ENCODE data around the gene WDHD1. TPM values are rescaled to one million over a fixed set of nuclear protein-coding genes. Genes with fewer than 3 reads are reported as not detected.
A peak's percentile ranks its signal among the peaks of the same experiment; 100 is the strongest.

Gene WDHD1
- polyA plus RNA-seq, 1 donor (not counting 4 experiments of a cell fraction or from before 2014, with no cell fraction given) = 13.0 TPM

DNA sequence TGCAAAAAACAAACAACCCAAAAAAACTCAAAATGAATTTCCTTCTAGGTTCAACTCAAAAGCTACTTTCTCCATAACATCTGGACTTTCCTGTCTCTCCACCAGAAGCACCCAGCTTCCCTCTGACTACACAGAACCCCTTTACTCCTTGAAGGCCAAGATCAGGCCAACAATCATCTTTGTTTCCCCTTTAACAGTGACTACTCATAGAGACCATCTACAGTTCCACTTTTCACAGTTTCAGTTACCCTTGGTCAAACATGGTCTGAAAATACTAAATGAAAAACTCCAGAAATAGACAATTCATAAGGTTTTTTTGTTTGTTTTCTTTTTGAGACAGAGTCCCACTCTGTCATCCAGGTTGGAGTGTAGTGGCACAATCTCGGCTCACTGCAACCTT lies 136.1 kb downstream of the WDHD1 start:
- H3K79me2 ChIP-seq (ENCODE audit: control insufficient read depth, insufficient read depth, low read length) = no peaks in the 10 kb centered on the region
- DNase-seq (ENCODE audit: low read depth, low spot score) = no peak
- dilution Hi-C loops (cut with MboI; ENCODE audit: extremely low pct_ligation_motif_present, low sequenced_read_pairs) = no loop called here
- no peak overlapping the region for H3K4me2 ChIP-seq (ENCODE audit: control insufficient read depth, extremely low read depth, insufficient read depth, low read depth, low read length)
- H3K4me1 ChIP-seq (ENCODE audit: control insufficient read depth, extremely low read depth, insufficient read depth, low read length) = peaks cover 25% of the 10 kb centered on the region
- no peaks in the 10 kb centered on the region for H3K36me3 ChIP-seq (ENCODE audit: control insufficient read depth in 2 of 2, extremely low read depth in 1 of 2, insufficient read depth in 2 of 2, low read length in 2 of 2)
- no peak overlapping the region for H3K4me3 ChIP-seq (ENCODE audit: control insufficient read depth in 2 of 3, extremely low read depth in 1 of 3, insufficient read depth in 2 of 3, low read depth in 1 of 3, low read length in 3 of 3)
- TF ChIP-seq, protein P1, sequence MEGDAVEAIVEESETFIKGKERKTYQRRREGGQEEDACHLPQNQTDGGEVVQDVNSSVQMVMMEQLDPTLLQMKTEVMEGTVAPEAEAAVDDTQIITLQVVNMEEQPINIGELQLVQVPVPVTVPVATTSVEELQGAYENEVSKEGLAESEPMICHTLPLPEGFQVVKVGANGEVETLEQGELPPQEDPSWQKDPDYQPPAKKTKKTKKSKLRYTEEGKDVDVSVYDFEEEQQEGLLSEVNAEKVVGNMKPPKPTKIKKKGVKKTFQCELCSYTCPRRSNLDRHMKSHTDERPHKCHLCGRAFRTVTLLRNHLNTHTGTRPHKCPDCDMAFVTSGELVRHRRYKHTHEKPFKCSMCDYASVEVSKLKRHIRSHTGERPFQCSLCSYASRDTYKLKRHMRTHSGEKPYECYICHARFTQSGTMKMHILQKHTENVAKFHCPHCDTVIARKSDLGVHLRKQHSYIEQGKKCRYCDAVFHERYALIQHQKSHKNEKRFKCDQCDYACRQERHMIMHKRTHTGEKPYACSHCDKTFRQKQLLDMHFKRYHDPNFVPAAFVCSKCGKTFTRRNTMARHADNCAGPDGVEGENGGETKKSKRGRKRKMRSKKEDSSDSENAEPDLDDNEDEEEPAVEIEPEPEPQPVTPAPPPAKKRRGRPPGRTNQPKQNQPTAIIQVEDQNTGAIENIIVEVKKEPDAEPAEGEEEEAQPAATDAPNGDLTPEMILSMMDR (optimal IDR thresholded peaks at IDR 0.05 in 1 of 3, IDR thresholded peaks at IDR 0.05 in 1 of 3, conservative IDR thresholded peaks at IDR 0.05 in 1 of 3; ENCODE audit: extremely low read depth in 1 of 3, insufficient read depth in 2 of 3, low read length in 3 of 3) = no peak
- no peak for TF ChIP-seq EZH2 (IDR thresholded peaks at IDR 0.05; ENCODE audit: low read length)
- no peak overlapping the region for H3K9ac ChIP-seq (ENCODE audit: control insufficient read depth, extremely low read depth, insufficient read depth, low read length)
- no peaks in the 10 kb centered on the region for H3K27me3 ChIP-seq (ENCODE audit: control insufficient read depth, extremely low read depth, insufficient read depth, low read length)
- H3K9me1 ChIP-seq (ENCODE audit: control insufficient read depth, extremely low read depth, insufficient read depth, low read length) = no peaks in the 10 kb centered on the region
- no peaks in the 10 kb centered on the region for H4K20me1 ChIP-seq (ENCODE audit: control insufficient read depth, extremely low read depth, insufficient read depth, low read length)
- no peak overlapping the region for H3K27ac ChIP-seq (ENCODE audit: control insufficient read depth, insufficient read depth, low read length)
- FAIRE-seq = no peak
- H3K9me3 ChIP-seq (ENCODE audit: control insufficient read depth, low read depth, low read length) = no peaks in the 10 kb centered on the region
- H2AFZ ChIP-seq (ENCODE audit: control insufficient read depth, low read length) = no peak overlapping the region

DNA sequence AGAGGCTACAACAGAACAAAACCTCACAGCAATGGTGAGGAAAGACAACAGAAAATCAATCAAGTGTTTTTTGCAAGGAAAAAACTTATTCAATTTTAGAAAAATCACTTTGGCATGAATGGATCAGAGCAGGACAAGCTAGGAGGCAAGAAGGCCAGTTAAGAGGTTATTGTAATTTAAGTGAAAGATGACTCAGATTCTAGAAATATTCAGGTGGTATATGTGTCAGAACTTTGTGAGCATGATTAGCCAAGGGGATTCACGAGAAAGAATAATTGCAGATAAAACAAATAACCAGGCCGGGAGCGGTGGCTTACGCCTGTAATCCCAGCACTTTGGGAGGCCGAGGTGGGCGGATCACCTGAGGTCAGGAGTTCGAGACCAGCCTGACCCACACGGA lies 137.0 kb downstream of the WDHD1 start:
- FAIRE-seq = no peak
- H3K4me3 ChIP-seq (ENCODE audit: control insufficient read depth in 2 of 3, extremely low read depth in 1 of 3, insufficient read depth in 2 of 3, low read depth in 1 of 3, low read length in 3 of 3) = no peak overlapping the region
- no peaks in the 10 kb centered on the region for H3K9me3 ChIP-seq (ENCODE audit: control insufficient read depth, low read depth, low read length)
- dilution Hi-C loops (cut with MboI; ENCODE audit: extremely low pct_ligation_motif_present, low sequenced_read_pairs) = no loop called here
- H3K4me1 ChIP-seq (ENCODE audit: control insufficient read depth, extremely low read depth, insufficient read depth, low read length) = peaks cover 20% of the 10 kb centered on the region
- H4K20me1 ChIP-seq (ENCODE audit: control insufficient read depth, extremely low read depth, insufficient read depth, low read length) = no peaks in the 10 kb centered on the region
- TF ChIP-seq, protein P1 (optimal IDR thresholded peaks at IDR 0.05 in 1 of 3, IDR thresholded peaks at IDR 0.05 in 1 of 3, conservative IDR thresholded peaks at IDR 0.05 in 1 of 3; ENCODE audit: extremely low read depth in 1 of 3, insufficient read depth in 2 of 3, low read length in 3 of 3) = no peak
- no peak for TF ChIP-seq EZH2 (IDR thresholded peaks at IDR 0.05; ENCODE audit: low read length)
- H3K4me2 ChIP-seq (ENCODE audit: control insufficient read depth, extremely low read depth, insufficient read depth, low read depth, low read length) = no peak overlapping the region
- no peaks in the 10 kb centered on the region for H3K36me3 ChIP-seq (ENCODE audit: control insufficient read depth in 2 of 2, extremely low read depth in 1 of 2, insufficient read depth in 2 of 2, low read length in 2 of 2)
- H2AFZ ChIP-seq (ENCODE audit: control insufficient read depth, low read length) = no peak overlapping the region
- peak overlapping the region; percentile 2 for H3K27ac ChIP-seq (ENCODE audit: control insufficient read depth, insufficient read depth, low read length)
- H3K9me1 ChIP-seq (ENCODE audit: control insufficient read depth, extremely low read depth, insufficient read depth, low read length) = no peaks in the 10 kb centered on the region
- no peaks in the 10 kb centered on the region for H3K27me3 ChIP-seq (ENCODE audit: control insufficient read depth, extremely low read depth, insufficient read depth, low read length)
- H3K79me2 ChIP-seq (ENCODE audit: control insufficient read depth, insufficient read depth, low read length) = no peaks in the 10 kb centered on the region
- no peak overlapping the region for H3K9ac ChIP-seq (ENCODE audit: control insufficient read depth, extremely low read depth, insufficient read depth, low read length)
- no peak for DNase-seq (ENCODE audit: low read depth, low spot score)

Other genes starting within 250 kb of the WDHD1 start
- gene GCH1, start 124.3 kb downstream of the WDHD1 start, polyA plus RNA-seq = 1.9 to 3.4 TPM (median 2.5 TPM) in 3 replicates
- 6.9 to 14.1 TPM (median 10.7 TPM) in 3 replicates for gene SOCS4, start 137 bp upstream of the WDHD1 start, polyA plus RNA-seq
- 48.5 to 114 TPM (median 53.0 TPM) in 3 replicates for gene MAPK1IP1L, start 24.5 kb upstream of the WDHD1 start, polyA plus RNA-seq
- gene LGALS3, start 102.2 kb upstream of the WDHD1 start, polyA plus RNA-seq = 134 to 202 TPM (median 193 TPM) in 3 replicates
- gene DLGAP5, start 164.5 kb upstream of the WDHD1 start, polyA plus RNA-seq = 1.3 to 15.3 TPM (median 9.1 TPM) in 3 replicates
- 16.0 to 18.0 TPM (median 16.5 TPM) in 3 replicates for gene FBXO34, start 244.3 kb upstream of the WDHD1 start, polyA plus RNA-seq